Suppressor macrophage (primary cell): ENCODE results near the gene AKT1.
"Not testable (repeated sequence)": the region's sequence is repeated elsewhere in the genome, so short reads cannot be mapped to it uniquely, and the experiment has no call there.

ENCODE experiments used
- DNase-seq, 4 experiments: peaks; one replicate each; pipeline ENCODE4 v3.0.0-alpha.2; 2020 to 2022

AKT1 gene

GRCh38 chr14:104818714-104819161, 23.2 kb upstream of the AKT1 start:
- DNase-seq, result no peak

DNA sequence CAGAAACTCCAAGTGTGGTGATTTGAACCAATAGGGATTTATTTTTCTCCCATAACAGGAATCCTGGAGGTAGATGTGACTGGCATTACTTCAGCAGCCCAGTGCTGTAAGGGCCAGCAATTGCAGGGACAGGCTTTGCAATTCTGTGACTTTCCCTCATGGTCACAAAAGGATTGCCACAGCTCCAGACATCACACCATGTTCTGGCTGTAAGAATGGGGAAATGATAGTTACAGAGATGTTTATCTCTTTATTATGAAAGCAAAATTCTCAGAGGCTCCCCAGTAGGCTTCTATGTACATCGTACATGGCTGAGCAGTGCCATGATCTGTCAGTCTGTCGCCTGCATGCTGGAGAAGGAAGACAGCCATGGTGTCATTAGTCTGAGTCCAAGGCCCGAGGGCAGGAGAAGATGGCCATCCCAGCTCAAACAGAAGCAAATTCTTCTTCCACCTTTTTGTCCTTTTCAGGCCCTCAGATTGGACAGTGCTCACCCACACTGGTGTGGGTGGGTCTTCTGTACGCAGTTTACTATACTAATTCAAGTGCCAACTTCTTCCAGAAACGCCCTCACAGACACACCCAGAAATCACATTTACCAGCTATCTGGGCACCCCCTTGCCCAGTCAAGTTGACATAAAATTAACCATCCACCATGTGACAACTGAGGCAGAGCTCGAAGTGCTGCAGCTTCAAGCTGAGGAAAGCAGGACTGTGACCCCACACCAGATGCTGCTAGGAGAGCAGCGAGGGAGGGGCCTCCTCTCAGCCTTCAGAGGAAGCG, 22.6 kb upstream of the AKT1 start:
- DNase-seq, result no peak

GRCh38 chr14:104816616-104816884, 21.0 kb upstream of the AKT1 start:
- DNase-seq, result no peak

- not testable (repeated sequence) for DNase-seq
These were observed 19.2 kb upstream of the AKT1 start for GRCh38 chr14:104814701-104815100.

DNA sequence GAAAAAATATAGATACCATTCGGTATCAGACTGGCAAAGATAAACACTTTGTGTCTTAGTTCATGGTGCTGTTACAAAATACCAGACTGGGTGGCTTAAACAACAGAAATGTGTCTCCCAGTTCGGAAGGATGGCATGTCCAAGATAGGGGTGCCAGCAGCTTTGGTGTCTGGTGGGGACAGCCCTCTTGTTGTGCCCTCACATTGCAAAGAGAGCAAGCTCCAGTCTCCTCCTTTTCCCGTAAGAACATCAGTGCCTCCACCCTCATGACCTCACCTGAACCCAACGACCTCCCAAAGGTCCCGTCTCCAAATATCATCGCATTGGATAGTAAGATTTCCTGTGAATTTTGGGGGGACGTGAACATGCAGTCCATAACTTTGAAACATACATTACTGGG, 17.7 kb upstream of the AKT1 start:
- DNase-seq, result no peak

GRCh38 chr14:104810316-104810715, 14.8 kb upstream of the AKT1 start:
- no peak for DNase-seq

DNA sequence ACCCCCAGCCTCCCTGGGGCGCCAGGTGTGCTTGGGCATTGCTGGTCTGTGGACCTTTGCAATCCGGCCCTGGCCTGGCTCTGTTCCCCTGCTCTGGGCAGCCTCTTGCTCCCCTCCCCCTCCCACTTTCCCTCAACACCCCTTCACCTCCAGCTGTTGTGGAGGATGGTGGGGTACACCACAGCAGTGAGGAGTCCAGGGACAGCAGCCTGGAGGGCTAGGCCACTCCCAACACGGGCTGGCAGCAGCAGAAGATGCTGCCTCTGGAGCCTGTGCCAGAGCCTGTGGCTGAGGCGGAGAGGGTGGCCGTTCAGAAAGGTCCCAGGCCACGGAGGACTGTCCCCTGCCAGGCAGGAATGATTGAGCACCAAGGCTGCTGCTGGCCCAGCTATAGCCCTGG, 12.9 kb upstream of the AKT1 start:
- DNase-seq, result no peak

- peak in 2 of 4 experiments; percentile 53 to 56 for DNase-seq
These were observed 11.3 kb upstream of the AKT1 start for GRCh38 chr14:104806625-104807465.

- no peak for DNase-seq
These were observed 10.5 kb upstream of the AKT1 start for GRCh38 chr14:104805941-104806624.

GRCh38 chr14:104805326-104805678, 9.8 kb upstream of the AKT1 start:
- DNase-seq, result peak in 3 of 4 experiments; percentile 30 to 68 (median 47)

GRCh38 chr14:104804481-104805325, 9.2 kb upstream of the AKT1 start:
- DNase-seq, result no peak

DNA sequence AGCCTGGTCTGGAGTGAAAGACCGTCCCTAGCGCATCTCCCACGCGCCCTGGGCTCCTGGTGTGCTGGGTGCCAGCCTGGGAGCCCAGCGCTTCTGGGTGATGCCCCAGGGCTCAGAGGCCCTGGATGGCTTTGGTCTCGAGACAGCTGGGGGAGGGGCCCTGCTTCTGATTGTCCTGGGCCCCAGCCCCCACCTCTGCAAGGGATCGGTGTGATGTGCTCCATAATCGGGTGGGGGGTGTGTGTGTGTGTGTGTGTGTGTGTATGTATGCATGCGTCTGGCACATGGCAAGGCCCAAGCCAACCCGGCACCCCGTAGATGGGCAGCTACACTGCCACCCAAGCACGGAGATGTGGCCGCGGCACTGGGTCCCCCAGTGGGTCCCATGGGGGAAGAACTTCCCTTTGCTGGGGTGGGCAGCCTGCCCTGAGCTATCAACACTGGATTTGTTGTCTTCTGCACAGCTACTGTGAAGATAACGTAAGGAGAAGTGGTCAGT, 8.4 kb upstream of the AKT1 start:
- DNase-seq, result no peak

GRCh38 chr14:104803280-104803911, 7.8 kb upstream of the AKT1 start:
- no peak for DNase-seq

DNA sequence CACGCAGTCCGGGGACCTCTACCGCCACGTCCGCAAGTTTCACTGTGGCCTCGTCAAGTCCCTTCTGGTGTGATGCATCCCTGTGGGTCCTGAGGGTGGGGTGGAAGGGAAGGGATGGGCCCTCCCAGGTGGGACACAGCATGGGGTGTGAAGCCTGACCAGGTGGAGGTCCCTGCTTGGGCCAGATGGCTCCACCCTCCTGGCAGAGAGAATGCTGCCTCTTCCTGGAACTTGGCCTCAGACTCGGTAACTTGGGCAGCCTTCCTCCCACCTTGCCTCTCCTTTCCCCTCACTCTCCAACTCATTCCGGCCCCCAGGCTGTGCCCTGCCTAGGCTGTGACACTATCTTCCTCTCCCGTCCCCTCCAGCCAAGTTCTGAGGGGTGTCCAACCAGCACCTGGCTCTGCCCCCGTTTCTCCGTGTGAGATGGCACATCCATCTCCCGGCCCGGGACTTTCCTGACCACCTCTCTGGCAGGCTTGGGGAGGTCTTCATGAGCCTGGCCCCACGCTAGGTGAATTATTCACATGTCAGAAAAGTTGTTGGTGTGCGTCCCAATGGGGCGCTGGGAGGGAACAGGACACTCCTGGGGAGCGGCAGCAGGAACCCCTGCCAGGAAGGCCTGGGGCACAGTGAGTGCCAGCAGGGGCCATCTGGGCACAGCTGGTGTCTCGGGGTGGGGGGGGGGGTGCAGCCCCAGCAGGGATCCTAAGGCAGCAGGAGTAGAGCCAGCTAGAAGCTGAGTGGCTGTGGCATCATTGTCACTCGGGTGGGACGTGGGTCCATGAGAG, 7.0 kb upstream of the AKT1 start:
- DNase-seq, result no peak

DNA sequence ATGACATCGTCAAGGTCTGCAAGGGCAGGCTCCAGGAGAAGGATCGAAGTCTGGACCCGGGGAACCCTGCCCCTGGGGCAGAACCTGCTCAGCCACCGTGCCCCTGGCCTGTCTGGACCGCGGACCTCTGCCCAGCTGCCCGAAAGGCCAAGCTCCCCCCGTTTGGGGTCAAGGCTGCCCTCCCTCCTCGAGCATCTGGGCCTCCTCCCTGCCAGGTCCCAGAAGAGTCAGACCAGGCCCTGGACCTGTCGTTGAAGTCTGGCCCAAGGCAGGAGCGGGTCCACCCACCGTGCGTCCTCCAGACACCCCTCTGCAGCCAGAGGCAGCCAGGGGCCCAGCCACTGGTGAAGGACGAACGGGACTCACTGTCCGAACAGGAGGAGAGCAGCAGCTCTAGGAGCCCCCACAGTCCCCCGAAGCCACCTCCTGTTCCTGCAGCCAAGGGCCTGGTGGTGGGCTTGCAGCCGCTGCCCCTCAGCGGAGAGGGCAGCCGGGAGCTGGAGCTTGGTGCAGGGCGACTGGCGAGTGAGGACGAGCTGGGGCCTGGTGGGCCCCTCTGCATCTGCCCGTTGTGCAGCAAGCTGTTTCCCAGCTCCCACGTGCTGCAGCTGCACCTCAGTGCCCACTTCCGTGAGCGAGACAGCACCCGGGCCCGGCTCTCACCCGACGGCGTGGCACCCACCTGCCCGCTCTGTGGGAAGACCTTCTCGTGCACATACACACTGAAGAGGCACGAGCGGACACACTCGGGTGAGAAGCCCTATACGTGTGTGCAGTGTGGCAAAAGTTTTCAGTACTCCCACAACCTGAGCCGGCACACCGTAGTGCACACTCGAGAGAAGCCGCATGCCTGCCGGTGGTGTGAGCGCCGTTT, 6.2 kb upstream of the AKT1 start:
- DNase-seq, result no peak

DNA sequence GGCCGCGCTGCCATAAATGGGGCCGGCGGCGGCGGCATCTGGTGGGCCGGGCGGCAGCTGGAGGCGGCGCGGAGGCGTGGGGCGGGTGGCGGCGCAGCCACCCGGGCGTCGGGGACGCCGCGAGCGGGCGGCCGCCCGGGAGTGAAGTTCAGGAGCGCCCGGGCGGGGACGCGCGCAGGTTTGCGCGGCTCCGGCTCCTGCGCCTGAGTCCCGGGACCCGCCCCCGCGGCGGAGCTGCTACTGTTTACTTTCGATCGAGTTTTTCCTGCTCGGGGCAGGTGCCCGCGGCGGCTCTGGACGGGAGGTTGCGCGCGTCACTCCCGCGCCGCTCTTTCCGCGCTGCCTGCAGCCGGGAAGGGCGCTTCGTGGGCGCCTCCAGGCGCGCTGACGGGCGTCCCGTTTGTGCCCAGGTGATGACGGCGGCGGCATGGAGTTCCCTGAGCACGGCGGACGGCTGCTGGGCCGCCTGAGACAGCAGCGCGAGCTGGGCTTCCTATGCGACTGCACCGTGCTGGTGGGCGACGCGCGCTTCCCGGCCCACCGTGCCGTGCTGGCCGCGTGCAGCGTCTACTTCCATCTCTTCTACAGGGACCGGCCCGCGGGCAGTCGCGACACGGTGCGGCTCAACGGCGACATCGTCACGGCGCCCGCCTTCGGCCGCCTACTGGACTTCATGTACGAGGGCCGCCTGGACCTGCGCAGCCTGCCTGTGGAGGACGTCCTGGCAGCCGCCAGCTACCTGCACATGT, 5.4 kb upstream of the AKT1 start, which contains the start of gene ZBTB42:
TSS of gene ZBTB42 (plus strand) at position 331 of the 749 bp plus-strand sequence. CDS start at position 428, 97 bp downstream.
- peak; percentile 34 to 73 (median 52) for DNase-seq

DNA sequence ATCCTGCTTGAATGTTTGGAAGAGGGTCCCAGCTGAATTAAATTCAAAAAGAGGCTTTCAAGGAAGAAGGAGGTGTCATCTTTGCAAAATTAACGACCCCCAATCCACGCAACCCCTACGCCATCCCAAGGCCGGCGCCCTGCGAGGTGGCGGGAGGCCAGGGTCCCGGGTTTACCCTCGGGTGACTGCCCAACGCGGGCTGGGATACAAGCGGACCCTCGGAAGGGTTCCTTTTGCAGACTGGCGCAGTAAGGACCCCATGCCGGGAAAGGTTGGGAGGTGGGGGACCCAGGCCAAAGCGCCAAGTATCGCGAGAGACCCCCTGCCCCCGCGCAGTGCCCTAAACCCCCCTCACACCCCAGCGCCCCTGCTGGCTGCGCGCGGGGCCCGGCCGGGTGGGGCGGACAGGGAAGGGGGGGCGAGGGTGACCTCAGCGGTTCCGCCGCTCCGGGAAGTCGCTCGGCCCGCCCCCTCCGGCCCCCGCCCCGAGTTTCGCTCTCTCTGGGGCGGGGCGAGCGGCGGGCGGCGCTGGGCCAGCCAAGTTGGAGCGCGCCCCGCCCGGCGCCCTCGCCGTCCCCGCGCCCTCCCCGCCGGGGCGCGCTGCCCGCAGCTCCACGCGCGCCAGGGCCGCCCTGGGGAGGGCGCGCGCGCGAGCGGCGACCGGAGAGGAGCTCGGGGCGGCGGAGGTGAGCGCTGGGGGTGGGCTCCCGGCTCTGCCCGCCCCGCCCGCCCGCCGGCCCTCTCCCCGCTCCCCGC, 4.6 kb upstream of the AKT1 start:
- peak; percentile 76 to 94 (median 86) for DNase-seq
